HepG2 (cell line): Measurements from ENCODE around the gene SSBP2. TPM values are rescaled to one million over a fixed set of nuclear protein-coding genes. Genes with fewer than 3 reads are reported as not detected.

Experiments
- ATAC-seq: fragments of 200-7000 bp; cut with Tn5 transposase; 3 replicates; pipeline ENCODE4 v1.9.1; 2020; ENCODE audit warnings: mild to moderate bottlenecking, moderate library complexity
- BruUV-seq: library from RNA; stranded (reverse); fragments of 400-500 nt; replicated peaks from 2 replicates; lab custom pipeline; 2021; lab: Mats Ljungman, UMichigan
- CTCF ChIA-PET: fragments of 300-600 bp; formaldehyde crosslinking; extraction: SDS; loops from one replicate; lab custom pipeline; 2021; ENCODE audit warnings: low total read pairs, inconsistent platforms, low intra/inter-chr PET ratio; lab: Yijun Ruan, JAX
- POLR2A ChIA-PET: fragments of 350-600 bp; sonication (Branson Sonifier 250); formaldehyde crosslinking; loops from one replicate; lab custom pipeline; 2020; ENCODE audit warnings: antibody characterized with exemption, inconsistent platforms; lab: Yijun Ruan, JAX
- DNase-seq: peaks from one replicate; pipeline ENCODE4 v3.0.0-alpha.2; 2015; ENCODE audit warnings: low spot score
- FAIRE-seq: peaks from 3 replicates; lab custom pipeline; 2011; peaks lifted over from hg19 to GRCh38; lab: Jason Lieb, UNC
- H2AFZ ChIP-seq: one replicate; pipeline ENCODE4 v1.6.1; 2011; ENCODE audit warnings: low read length, inconsistent platforms
- H3K27ac ChIP-seq: fragments of 300-600 bp; 3 replicates; pipeline ENCODE4 v1.8.0; 2011; ENCODE audit warnings: mixed run types, mild to moderate bottlenecking, mixed read lengths, low read length, inconsistent platforms; ENCODE audit not compliant: insufficient read depth; ENCODE audit errors: extremely low read length
- H3K27me3 ChIP-seq, 2 experiments: fragments of 200-600 bp in 1 of 2; 2 replicates in 1 of 2; 3 replicates in 1 of 2; pipeline versions ENCODE4 v1.6.0 to v1.8.0; 2011; ENCODE audit warnings: low read length in 2 of 2, mild to moderate bottlenecking in 2 of 2, moderate library complexity in 2 of 2, inconsistent platforms in 1 of 2; ENCODE audit not compliant: insufficient read depth in 2 of 2, control insufficient read depth in 1 of 2
- H3K36me3 ChIP-seq, 2 experiments: fragments of 200-600 bp in 1 of 2; replicated peaks in 1 of 2; 2 replicates in 1 of 2; 3 replicates in 1 of 2; pipeline versions ENCODE4 v1.5.1 to v1.8.0; 2011; ENCODE audit warnings: low read length in 2 of 2, inconsistent platforms in 1 of 2; ENCODE audit not compliant: insufficient read depth in 2 of 2, control insufficient read depth in 1 of 2
- H3K4me1 ChIP-seq: 2 replicates; pipeline ENCODE4 v1.5.1; 2012; ENCODE audit warnings: low read length, inconsistent platforms; ENCODE audit not compliant: insufficient read depth
- H3K4me2 ChIP-seq: 2 replicates; pipeline ENCODE4 v1.6.0; 2011; ENCODE audit warnings: low read depth, low read length, inconsistent platforms
- H3K4me3 ChIP-seq, 3 experiments: fragments of 200-600 bp in 1 of 3; sonication (generic), shearing (Covaris generic) in 1 of 3; replicated peaks in 1 of 3; 2 replicates each; pipeline ENCODE4 v1.5.1; 2011 to 2016; ENCODE audit warnings: low read length in 3 of 3, inconsistent platforms in 2 of 3, low read depth in 2 of 3, mild to moderate bottlenecking in 2 of 3, control low read depth in 1 of 3, mixed read lengths in 1 of 3; ENCODE audit not compliant: insufficient read depth in 1 of 3
- H3K79me2 ChIP-seq: one replicate; pipeline ENCODE4 v1.6.1; 2011; ENCODE audit warnings: low read length, inconsistent platforms; ENCODE audit not compliant: insufficient read depth
- H3K9ac ChIP-seq: 2 replicates; pipeline ENCODE4 v1.6.0; 2011; ENCODE audit warnings: mild to moderate bottlenecking, low read depth, low read length, inconsistent platforms; ENCODE audit not compliant: insufficient read depth
- H3K9me3 ChIP-seq: 2 replicates; pipeline ENCODE4 v1.5.1; 2012; ENCODE audit warnings: mild to moderate bottlenecking, low read length
- H4K20me1 ChIP-seq: 2 replicates; pipeline ENCODE4 v1.6.0; 2011; ENCODE audit warnings: inconsistent platforms, mild to moderate bottlenecking, low read length, moderate library complexity; ENCODE audit not compliant: insufficient read depth
- HIC2 ChIP-seq: sonication (generic); formaldehyde crosslinking; IDR thresholded peaks from 2 replicates; pipeline ENCODE4 v1.9.0; 2022; ENCODE audit warnings: low read depth, missing genetic modification reagents
- HNF4G ChIP-seq, 2 experiments: sonication (generic) in 1 of 2; formaldehyde crosslinking in 1 of 2; IDR thresholded peaks; 2 replicates each; pipeline versions ENCODE4 v1.4.0 to v1.6.1; 2011 to 2020; ENCODE audit warnings: borderline replicate concordance in 2 of 2, low read depth in 2 of 2, mild to moderate bottlenecking in 2 of 2, low read length in 1 of 2, missing genetic modification reagents in 1 of 2, moderate library complexity in 1 of 2
- KLF9 ChIP-seq: IDR thresholded peaks from 2 replicates; pipeline ENCODE4 v1.6.1; 2016; ENCODE audit warnings: low read depth
- RNF219 ChIP-seq: sonication (generic); formaldehyde crosslinking; IDR thresholded peaks from 2 replicates; pipeline ENCODE4 v1.5.0; 2020; ENCODE audit warnings: mild to moderate bottlenecking, missing genetic modification reagents
- TAF1 ChIP-seq: sonication (generic); formaldehyde crosslinking; IDR thresholded peaks from 2 replicates; pipeline ENCODE4 v1.4.0; 2020; ENCODE audit warnings: missing genetic modification reagents
- TOPORS ChIP-seq: sonication (generic); formaldehyde crosslinking; IDR thresholded peaks from 2 replicates; pipeline ENCODE4 v1.8.0; 2023; ENCODE audit warnings: mild to moderate bottlenecking, missing genetic modification reagents
- ZHX1 ChIP-seq: sonication (generic); formaldehyde crosslinking; IDR thresholded peaks from 2 replicates; pipeline ENCODE4 v1.8.1; 2022; ENCODE audit warnings: low read depth, mild to moderate bottlenecking, missing genetic modification reagents
- ZNF275 ChIP-seq: sonication (generic); formaldehyde crosslinking; IDR thresholded peaks from 2 replicates; pipeline ENCODE4 v1.8.0; 2022; ENCODE audit warnings: missing genetic modification reagents, mild to moderate bottlenecking, inconsistent platforms, borderline replicate concordance
- ZNF354B ChIP-seq: sonication (generic); formaldehyde crosslinking; IDR thresholded peaks from 2 replicates; pipeline ENCODE4 v1.8.0; 2022; ENCODE audit warnings: mild to moderate bottlenecking, missing genetic modification reagents
- ZNF362 ChIP-seq: sonication (generic); formaldehyde crosslinking; IDR thresholded peaks from 2 replicates; pipeline ENCODE4 v1.4.0; 2020; ENCODE audit warnings: missing genetic modification reagents, mild to moderate bottlenecking, borderline replicate concordance
- ZNF782 ChIP-seq: sonication (generic); formaldehyde crosslinking; IDR thresholded peaks from 2 replicates; pipeline ENCODE4 v1.4.0; 2020; ENCODE audit warnings: missing genetic modification reagents, mild to moderate bottlenecking, borderline replicate concordance
- ZNF816 ChIP-seq: sonication (generic); formaldehyde crosslinking; IDR thresholded peaks from 2 replicates; pipeline ENCODE4 v1.8.0; 2022; ENCODE audit warnings: missing genetic modification reagents, mild to moderate bottlenecking, borderline replicate concordance
- WGBS: methylation state at CpG from one replicate; pipeline ENCODE4 v1.1.6; 2017; ENCODE audit warnings: low lambda C conversion rate; 5-methylcytosine and 5-hydroxymethylcytosine counted together
- in situ Hi-C: cut with HindIII; loops from 2 replicates; pipeline ENCODE4 v1.10.0; 2017; ENCODE audit warnings: low pct_unique_long_range_greater_than_20kb; ENCODE audit not compliant: extremely low pct_ligation_motif_present
- intact Hi-C: fragments of 100-400 bp; cut with micrococcal nuclease; formaldehyde crosslinking; loops from one replicate; pipeline ENCODE4 v1.10.0; 2022; ENCODE audit not compliant: unreplicated experiment
- polyA plus RNA-seq, 8 experiments: library from polyadenylated mRNA; depleted of rRNA in 3 of 8; stranded (reverse) in 7 of 8; unstranded in 1 of 8; fragments of >200 nt; fragmentation: Illumina TruSeq in 4 of 8; extraction: Trizol in 4 of 8; gene quantifications; 2 replicates each; pipeline versions ENCODE4 v1.2.1 to v1.2.3, GENCODE V29; 2011 to 2016; ENCODE audit warnings: low read depth in 4 of 8, missing spikeins in 1 of 8, mixed read lengths in 1 of 8; ENCODE audit not compliant: insufficient read depth in 1 of 8
- total RNA-seq, 5 experiments: library from RNA; depleted of rRNA; stranded (reverse); fragments of >200 nt; fragmentation: Illumina TruSeq; extraction: Trizol; gene quantifications; 2 replicates each; pipeline ENCODE4 v1.2.3, GENCODE V29; 2016; ENCODE audit warnings: low read depth in 1 of 5

The SSBP2 gene
- total and polyA plus RNA-seq, 2 of the 13 experiments (the other 11 are each of a cell fraction or from before 2014, with no cell fraction given), result 0.16 TPM; not detected in 1

GRCh38 chr5:81724571-81724970 is 26.3 kb downstream of the SSBP2 start:
- no peak for DNase-seq
- H4K20me1 ChIP-seq, result no peaks in the 10 kb centered on the region
- H3K27me3 ChIP-seq, result no peaks in the 10 kb centered on the region
- 34% methylated on average over 5 of the region's 5 CpGs for WGBS
- no peak overlapping the region for H3K4me3 ChIP-seq
- H2AFZ ChIP-seq, result no peak overlapping the region
- no peaks in the 10 kb centered on the region for H3K79me2 ChIP-seq
- ChIA-PET POLR2A (no interaction called here), CTCF (no interaction called here)
- H3K9me3 ChIP-seq, result no peaks in the 10 kb centered on the region
- no peaks in the 10 kb centered on the region for H3K4me1 ChIP-seq
- in situ Hi-C loops (no loop called here), intact Hi-C loops (no loop called here)
- BruUV-seq, result no TSS peak
- no peak overlapping the region for H3K9ac ChIP-seq
- H3K4me2 ChIP-seq, result no peak overlapping the region
- FAIRE-seq, result no peak
- H3K27ac ChIP-seq, result no peak overlapping the region
- no peak for ATAC-seq
- no peaks in the 10 kb centered on the region for H3K36me3 ChIP-seq
- TF ChIP-seq ZNF782 (CRISPR knock-in tag), result no peak
- no peak for TF ChIP-seq ZHX1 (CRISPR knock-in tag)
- TF ChIP-seq ZNF275, result no peak
- TF ChIP-seq KLF9 (CRISPR knock-in tag), result no peak
- TF ChIP-seq TOPORS (CRISPR knock-in tag), result no peak
- no peak for TF ChIP-seq HNF4G (IDR thresholded peaks at IDR 0.05; ENCODE audit: borderline replicate concordance, low read depth, low read length)
- TF ChIP-seq HNF4G (CRISPR knock-in tag; IDR thresholded peaks at IDR 0.05; ENCODE audit: borderline replicate concordance, low read depth), result no peak
- TF ChIP-seq ZNF816 (CRISPR knock-in tag), result no peak
- TF ChIP-seq ZNF354B (CRISPR knock-in tag), result no peak
- TF ChIP-seq ZNF362 (CRISPR knock-in tag), result no peak
- TF ChIP-seq TAF1, result no peak
- TF ChIP-seq HIC2 (CRISPR knock-in tag), result no peak
- no peak for TF ChIP-seq RNF219 (CRISPR knock-in tag)
